ENCODE measurements around the gene SDSL. TPM values are rescaled to one million over a fixed set of nuclear protein-coding genes. Genes with fewer than 3 reads are reported as not detected.

The SDSL gene
- total and polyA plus RNA-seq, 2 experiments from 2014 or later, result not detected

- Histone ChIP-seq H3K4me3 (no peak overlapping the region), H3K4me1 (ENCODE audit: insufficient read depth) (peaks cover 7% of the 10 kb centered on the region), H3K36me3 (ENCODE audit: insufficient read depth) (no peaks in the 10 kb centered on the region), H3K4me2 (no peak overlapping the region), H3K27ac (ENCODE audit: low read depth) (no peak overlapping the region), H4K20me1 (replicated peaks; ENCODE audit: insufficient read depth) (no peaks in the 10 kb centered on the region), H2AFZ (no peak overlapping the region), H3K79me2 (replicated peaks; ENCODE audit: insufficient read depth) (no peaks in the 10 kb centered on the region), H3K9me2 (ENCODE audit: insufficient read depth) (no peaks in the 10 kb centered on the region), H3K27me3 (ENCODE audit: insufficient read depth) (no peaks in the 10 kb centered on the region), H3F3A (replicated peaks; ENCODE audit: low read depth) (no peaks in the 10 kb centered on the region)
- peaks cover 6% of the 10 kb centered on the region for H3K4me1 Mint-ChIP-seq
- DNase-seq (ENCODE audit: low spot score), result no peak
- no peaks in the 10 kb centered on the region for H3K36me3 Mint-ChIP-seq (ENCODE audit: low read depth)
- peaks cover 2% of the 10 kb centered on the region for H3K27me3 Mint-ChIP-seq (ENCODE audit: insufficient read depth, low read depth, poor library complexity)
- H3K27ac Mint-ChIP-seq, result no peak overlapping the region
- no peaks in the 10 kb centered on the region; the same call in 2 of the 3 replicates for H3K9me3 Mint-ChIP-seq
- no peak for ATAC-seq
- TF ChIP-seq POLR2AphosphoS5 (IDR thresholded peaks at IDR 0.05; ENCODE audit: low read depth), result no peak
- TF ChIP-seq JUNB (IDR thresholded peaks at IDR 0.05; ENCODE audit: unreplicated experiment), result no peak
- no peak for TF ChIP-seq ZNF331 (CRISPR knock-in tag; IDR thresholded peaks at IDR 0.05; ENCODE audit: low read depth)
- TF ChIP-seq ZNF462 (CRISPR knock-in tag; IDR thresholded peaks at IDR 0.05), result no peak
- no peak for TF ChIP-seq REST (IDR thresholded peaks at IDR 0.05; ENCODE audit: unreplicated experiment)
- no peak for TF ChIP-seq CREB1 (CRISPR knock-in tag; IDR thresholded peaks at IDR 0.05; ENCODE audit: low read depth)
- no peak for TF ChIP-seq STAT1 (IDR thresholded peaks at IDR 0.05; ENCODE audit: unreplicated experiment)
- no peak for TF ChIP-seq EZH2 (IDR thresholded peaks at IDR 0.05; ENCODE audit: low read depth, unreplicated experiment)
- TF ChIP-seq ETS1 (IDR thresholded peaks at IDR 0.05), result no peak
- H3K4me3 Mint-ChIP-seq, result no peak overlapping the region
Measured at GRCh38 chr12:113399490-113399889, 22.7 kb upstream of the SDSL start.

Data from GM23338 (cell line).